ENCODE data around the gene RANGAP1.

RANGAP1 gene

GRCh38 chr22:41238570-41239442 is 47.2 kb downstream of the RANGAP1 start:
- in situ Hi-C loops (cut with MboI; ENCODE audit: low sequenced_read_pairs), result no loop called here

- in situ Hi-C loops (cut with MboI; ENCODE audit: low sequenced_read_pairs), result no loop called here
Measured at GRCh38 chr22:41237707-41238569, 48.0 kb downstream of the RANGAP1 start.

GRCh38 chr22:41237036-41237706 is 48.8 kb downstream of the RANGAP1 start:
- in situ Hi-C loops (cut with MboI; ENCODE audit: low sequenced_read_pairs), result no loop called here

GRCh38 chr22:41234815-41235695 is 50.9 kb downstream of the RANGAP1 start:
- in situ Hi-C loops (cut with MboI; ENCODE audit: low sequenced_read_pairs), result no loop called here

- in situ Hi-C loops (cut with MboI; ENCODE audit: low sequenced_read_pairs), result no loop called here
Measured at GRCh38 chr22:41231369-41231768, 54.6 kb downstream of the RANGAP1 start.

GRCh38 chr22:41230401-41230785 is 55.6 kb downstream of the RANGAP1 start:
- in situ Hi-C loops (cut with MboI; ENCODE audit: low sequenced_read_pairs), result no loop called here

- in situ Hi-C loops (cut with MboI; ENCODE audit: low sequenced_read_pairs), result no loop called here
Measured at GRCh38 chr22:41229730-41230400, 56.1 kb downstream of the RANGAP1 start.

- in situ Hi-C loops (cut with MboI; ENCODE audit: low sequenced_read_pairs), result no loop called here
Measured at GRCh38 chr22:41229215-41229614, 56.8 kb downstream of the RANGAP1 start.

- in situ Hi-C loops (cut with MboI; ENCODE audit: low sequenced_read_pairs), result no loop called here
Measured at GRCh38 chr22:41226723-41227655, 59.0 kb downstream of the RANGAP1 start.

GRCh38 chr22:41223535-41223934 is 62.5 kb downstream of the RANGAP1 start:
- in situ Hi-C loops (cut with MboI; ENCODE audit: low sequenced_read_pairs), result no loop called here

- in situ Hi-C loops (cut with MboI; ENCODE audit: low sequenced_read_pairs), result no loop called here
Measured at GRCh38 chr22:41222846-41223507, 63.0 kb downstream of the RANGAP1 start.

- in situ Hi-C loops (cut with MboI; ENCODE audit: low sequenced_read_pairs), result no loop called here
Measured at GRCh38 chr22:41217553-41218157, 68.3 kb downstream of the RANGAP1 start.

- in situ Hi-C loops (cut with MboI; ENCODE audit: low sequenced_read_pairs), result no loop called here
Measured at GRCh38 chr22:41216984-41217383, 69.0 kb downstream of the RANGAP1 start.

- in situ Hi-C loops (cut with MboI; ENCODE audit: low sequenced_read_pairs), result no loop called here
Measured at GRCh38 chr22:41215926-41216325, 70.1 kb downstream of the RANGAP1 start.

- in situ Hi-C loops (cut with MboI; ENCODE audit: low sequenced_read_pairs), result no loop called here
Measured at GRCh38 chr22:41215409-41215808, 70.6 kb downstream of the RANGAP1 start.

- in situ Hi-C loops (cut with MboI; ENCODE audit: low sequenced_read_pairs), result no loop called here
Measured at GRCh38 chr22:41206719-41207118, 79.3 kb downstream of the RANGAP1 start.

- in situ Hi-C loops (cut with MboI; ENCODE audit: low sequenced_read_pairs), result no loop called here
Measured at GRCh38 chr22:41204992-41205900, 80.7 kb downstream of the RANGAP1 start, which contains the start of gene L3MBTL2. L3MBTL2 (plus strand) TSS chr22:41205312; CDS start chr22:41205363, 51 bp downstream.
